DMS 273 (cell line): ENCODE results near the gene MLYCD.
A peak's percentile ranks its signal among the peaks of the same experiment; 100 is the strongest.

Source experiments
- DNase-seq: peaks from one replicate; lab custom pipeline; 2025; ENCODE audit not compliant: unreplicated experiment; lab: John Stamatoyannopoulos, UW

The MLYCD gene

DNA sequence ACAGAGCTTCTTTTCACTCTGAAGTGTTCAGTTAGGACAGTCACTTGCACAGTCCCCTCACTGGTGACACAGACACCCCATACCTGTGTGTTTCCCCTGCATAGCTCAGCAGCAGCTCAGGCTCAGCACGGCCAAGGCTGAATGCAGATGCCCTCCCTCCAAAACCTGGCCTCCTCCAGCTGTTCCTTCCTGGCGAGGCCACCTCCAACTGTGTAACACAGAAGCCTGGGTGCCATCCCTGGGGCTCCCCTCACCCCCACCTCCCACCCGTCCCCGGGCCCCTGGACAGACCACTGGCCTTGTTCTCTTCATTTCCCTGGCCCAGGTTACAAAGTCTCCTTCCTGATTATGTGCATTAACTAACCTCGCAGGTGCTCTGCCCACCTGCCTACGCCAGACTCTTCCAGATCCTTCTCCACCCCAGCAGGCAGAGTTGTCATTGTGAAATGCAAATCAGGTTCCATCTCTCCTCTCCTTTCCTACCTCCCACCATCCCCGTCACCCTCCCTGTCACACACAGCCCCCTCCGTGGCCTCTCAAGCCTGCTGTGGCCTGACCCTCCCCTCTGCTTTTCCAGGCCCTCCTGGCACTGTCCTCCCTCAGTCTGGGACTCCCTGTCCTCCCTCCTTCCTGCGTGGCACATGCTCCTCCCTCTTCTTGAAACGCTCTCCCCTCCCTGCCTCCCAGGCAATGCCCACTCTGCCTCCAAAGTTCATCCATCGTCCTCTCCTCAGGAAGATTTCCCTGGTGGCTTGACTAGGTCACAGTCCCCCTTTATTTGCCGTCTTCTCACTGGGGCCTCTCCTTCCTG is 26.4 kb downstream of the MLYCD start:
- DNase-seq, result no peak

DNA sequence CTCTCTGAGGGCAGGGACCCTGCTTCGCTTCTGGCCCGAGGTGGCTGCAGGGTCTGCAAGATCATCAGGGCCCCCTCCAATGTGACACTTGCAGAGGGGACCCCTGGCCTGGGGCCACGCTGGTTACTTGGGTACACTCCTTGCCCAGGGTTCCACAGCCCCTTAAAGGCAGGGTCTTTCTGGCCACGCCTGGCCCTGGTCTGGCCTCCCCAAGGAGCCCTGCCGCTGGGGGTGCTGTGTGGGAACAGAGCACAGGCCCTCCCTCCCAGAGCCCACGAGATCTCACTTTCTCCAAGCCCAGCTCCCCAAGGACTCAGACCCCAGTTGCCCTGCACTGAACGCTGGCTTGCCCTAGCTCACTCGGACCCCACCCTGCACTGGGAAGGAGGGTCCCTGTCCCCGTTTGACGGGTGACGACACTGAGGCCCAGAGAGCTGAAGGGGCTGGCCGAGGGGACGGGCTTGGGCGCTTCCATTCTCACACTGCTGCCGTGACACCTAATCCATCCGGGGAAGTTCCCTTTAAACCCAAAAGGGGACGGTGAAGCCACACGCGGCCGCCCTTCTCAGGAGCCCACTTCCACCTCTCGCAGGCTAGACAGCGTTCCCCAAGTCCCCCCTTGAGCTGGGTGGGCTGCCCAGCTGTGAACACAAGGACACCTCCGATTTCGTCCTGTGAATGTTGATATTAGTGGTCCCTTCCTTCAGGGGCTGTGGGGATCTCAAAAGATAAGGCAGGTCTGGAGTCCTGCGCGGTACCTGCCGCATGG is 27.2 kb downstream of the MLYCD start:
- no peak for DNase-seq

DNA sequence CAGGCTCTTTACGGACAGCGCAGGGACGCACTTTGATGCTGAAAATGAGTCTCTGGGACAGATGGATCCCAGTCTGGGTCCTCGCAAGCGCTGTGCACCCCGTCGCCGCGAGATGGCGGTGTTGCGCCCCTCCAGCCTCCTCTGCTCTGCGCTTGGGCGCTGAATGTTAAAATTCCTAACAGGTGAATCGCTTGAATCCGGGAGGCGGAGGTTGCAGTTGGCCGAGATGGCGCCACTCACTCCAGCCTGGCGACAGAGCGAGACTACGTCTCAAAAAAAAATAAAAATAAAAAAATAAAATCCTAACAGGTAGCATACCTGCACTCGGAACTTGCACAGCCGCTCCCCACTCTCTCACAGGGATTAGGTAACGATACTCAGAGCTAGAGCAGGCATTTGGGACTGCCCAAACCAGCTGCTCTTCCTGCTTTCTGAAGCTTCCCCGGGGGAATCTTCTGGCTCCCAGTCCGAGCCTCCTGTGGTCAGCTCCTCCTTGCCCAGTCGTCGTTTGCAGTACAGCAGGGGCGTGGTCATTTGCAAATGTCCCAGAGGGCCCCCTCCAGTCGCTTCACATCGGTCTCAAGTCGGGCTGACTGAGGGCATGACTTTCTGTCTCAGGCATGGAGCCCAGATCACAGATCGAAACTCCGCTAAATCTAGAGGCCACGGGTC is 27.9 kb downstream of the MLYCD start:
- DNase-seq, result peak; percentile 85

DNA sequence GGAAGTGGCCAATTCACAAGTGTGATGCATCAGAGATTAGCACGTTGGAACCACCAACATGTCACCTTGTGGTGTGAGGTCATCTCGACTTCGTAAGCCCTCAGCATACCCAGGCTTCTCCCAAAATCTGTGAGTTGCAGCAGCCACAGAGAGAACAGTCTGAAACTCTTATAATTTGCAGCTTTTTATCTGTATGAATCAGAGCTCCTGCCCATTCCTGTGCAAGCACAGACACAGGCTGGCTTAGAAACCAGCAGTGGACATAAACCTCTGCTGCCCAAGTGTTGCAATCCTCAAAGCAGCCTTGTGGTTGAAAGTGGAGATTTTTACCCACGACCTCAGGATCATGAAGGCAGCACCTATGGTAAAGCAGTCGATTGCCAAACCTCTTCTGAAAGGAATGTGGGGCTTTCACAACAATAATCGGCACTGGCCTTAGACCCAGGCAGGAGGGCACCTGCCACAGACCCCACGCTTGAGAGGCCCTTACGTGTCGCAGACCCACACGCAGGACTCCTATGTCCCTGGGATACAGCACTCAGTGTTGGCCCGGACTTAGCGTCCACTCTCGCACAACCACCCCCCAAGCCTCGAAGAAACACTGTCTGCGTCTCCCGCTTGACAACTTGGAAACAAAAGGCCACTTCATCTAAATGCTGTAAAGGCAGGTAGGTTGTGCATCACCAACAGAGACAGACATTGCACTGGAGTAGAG is 29.6 kb downstream of the MLYCD start:
- DNase-seq, result no peak

DNA sequence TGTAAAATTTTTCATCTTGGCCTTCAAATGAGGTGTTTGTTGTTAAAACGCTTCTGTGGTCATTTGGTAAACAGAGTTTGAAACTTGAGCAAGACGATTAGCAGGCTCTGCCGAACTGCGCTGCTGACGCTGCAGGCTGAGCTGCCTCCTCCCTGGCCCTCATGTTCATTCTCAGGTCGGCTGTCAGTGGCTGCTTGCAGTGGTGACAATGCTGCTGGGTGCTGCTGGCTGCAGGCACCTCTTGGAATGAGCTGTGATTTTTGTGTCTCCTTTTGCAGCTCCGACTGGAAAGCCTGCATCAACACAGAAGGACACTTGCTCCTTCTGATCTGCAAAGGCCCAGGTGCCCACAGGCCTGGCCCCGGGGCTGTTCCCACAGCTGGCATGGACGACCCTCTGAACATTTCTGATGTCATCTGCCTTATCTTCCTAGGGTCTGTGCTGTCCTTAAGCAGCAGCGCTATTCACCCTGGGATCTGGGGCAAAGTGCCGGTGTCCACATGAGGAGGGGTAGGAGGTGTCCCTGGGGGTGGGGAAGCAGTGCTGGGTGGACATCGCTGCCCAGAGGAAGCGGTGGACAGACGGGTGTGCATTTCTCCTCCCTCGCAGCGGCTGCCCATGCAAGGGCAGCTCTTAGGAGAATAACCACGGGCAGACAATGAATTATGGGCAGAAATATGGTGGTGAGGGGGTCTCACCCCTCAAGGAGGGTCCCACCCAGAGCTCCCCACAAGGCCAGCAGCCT is 31.1 kb downstream of the MLYCD start:
- no peak for DNase-seq

DNA sequence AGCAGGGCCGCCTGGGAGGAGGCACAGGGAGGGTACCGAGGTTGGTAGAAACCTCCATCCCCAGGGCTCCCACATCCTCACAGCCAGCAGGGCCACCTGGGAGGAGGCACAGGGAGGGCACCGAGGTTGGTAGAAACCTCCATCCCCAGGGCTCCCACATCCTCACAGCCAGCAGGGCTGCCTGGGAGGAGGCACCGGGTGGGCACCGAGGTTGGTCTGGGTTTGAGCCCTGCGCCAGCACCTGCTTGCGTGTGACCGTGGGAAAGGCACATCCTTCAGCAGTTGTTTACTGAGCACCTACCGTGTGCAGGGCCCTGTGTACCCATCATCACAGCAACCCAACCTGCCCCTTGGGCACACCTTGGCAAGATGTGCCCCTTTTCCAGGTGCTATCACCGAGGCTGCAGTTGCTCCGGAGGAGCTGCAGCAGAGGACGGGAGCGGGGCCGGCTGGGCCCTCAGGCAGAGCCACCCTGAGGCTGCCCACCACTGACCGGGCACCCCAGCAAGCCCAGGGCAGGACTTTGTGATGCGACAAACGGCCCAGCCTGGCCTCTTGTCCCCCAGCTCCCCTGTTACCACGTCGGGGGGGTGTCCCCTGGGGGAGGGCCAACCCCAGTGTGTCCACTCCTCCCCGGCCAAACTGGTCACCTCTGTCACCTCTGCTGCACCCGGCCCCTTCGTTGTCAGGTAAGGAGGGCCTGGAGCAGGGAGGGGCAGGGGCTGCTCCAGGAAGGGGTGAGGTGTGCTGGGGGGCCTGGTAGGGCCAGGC is 32.0 kb downstream of the MLYCD start:
- no peak for DNase-seq

DNA sequence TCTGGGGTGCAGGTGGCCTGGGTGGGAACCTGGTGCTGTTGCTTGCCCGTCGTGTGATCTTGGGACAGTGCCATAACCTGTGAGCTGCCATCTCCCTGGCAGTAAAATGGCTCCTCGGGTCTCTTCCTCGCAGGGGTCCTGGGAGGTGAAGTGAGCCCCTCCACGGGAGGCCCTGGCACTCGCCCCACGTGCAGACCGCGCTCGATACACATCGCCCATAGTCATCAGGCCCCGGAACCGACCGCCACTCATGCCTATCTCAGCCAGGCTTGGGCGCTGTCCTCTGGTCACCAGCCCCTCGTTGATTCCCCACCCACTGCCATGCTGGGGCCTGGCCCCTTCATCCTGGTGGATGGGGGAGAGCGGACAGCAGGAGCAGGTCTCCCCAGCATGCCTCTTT is 32.6 kb downstream of the MLYCD start:
- no peak for DNase-seq

DNA sequence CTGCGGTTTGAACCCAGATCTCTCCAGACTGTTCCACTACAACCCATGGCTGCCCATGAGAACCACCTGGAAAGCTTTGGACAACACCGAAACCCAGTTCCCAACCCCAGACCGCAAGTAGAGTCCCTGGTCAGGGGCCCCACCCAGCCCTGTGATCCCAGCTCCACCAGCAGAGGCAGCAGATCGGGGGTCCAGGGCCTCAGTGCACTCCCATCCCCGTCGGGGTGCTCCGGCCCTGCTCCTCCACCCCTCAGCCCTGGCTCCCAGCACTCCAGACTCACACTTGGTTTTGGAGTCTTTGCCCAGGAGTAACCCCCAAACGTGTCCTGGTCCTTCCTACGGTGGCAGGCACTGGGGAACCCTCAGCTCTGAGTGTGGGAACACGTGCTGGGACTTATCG is 33.4 kb downstream of the MLYCD start:
- DNase-seq, result no peak

DNA sequence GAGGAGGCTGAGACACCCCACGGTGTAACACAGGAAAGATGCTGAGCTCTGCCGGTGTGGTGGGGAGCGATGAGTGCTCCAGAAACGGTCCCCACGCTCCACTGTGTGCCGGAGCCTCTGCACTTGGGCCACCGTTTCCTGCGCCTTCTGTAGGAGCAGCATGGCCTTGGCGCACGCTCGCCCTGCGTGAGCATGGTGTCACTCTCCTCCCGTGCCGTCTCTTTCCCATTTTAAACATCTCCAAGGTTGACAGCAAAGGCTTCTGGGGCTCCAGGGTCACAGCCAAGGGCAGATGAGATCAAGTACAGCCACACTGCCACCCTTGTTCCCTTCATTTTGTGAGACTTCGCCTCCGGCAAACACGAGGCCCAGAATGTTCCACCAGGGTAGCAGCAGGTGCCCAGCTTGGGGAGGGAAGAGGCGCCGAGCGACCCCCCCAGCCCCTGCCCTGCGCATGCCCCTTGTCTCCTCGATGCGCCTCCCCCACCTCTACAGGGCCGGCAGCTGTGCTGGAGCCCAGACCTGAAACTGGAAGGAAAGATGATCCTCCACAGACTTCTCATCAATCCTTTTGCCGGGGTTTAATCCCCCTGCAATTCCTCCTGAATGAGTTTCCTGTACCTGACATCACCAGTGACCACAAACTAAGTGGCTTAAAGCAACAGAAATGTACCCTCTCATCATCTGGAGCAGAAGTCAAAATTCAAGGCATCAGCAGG is 34.2 kb downstream of the MLYCD start:
- DNase-seq, result peak; percentile 30

DNA sequence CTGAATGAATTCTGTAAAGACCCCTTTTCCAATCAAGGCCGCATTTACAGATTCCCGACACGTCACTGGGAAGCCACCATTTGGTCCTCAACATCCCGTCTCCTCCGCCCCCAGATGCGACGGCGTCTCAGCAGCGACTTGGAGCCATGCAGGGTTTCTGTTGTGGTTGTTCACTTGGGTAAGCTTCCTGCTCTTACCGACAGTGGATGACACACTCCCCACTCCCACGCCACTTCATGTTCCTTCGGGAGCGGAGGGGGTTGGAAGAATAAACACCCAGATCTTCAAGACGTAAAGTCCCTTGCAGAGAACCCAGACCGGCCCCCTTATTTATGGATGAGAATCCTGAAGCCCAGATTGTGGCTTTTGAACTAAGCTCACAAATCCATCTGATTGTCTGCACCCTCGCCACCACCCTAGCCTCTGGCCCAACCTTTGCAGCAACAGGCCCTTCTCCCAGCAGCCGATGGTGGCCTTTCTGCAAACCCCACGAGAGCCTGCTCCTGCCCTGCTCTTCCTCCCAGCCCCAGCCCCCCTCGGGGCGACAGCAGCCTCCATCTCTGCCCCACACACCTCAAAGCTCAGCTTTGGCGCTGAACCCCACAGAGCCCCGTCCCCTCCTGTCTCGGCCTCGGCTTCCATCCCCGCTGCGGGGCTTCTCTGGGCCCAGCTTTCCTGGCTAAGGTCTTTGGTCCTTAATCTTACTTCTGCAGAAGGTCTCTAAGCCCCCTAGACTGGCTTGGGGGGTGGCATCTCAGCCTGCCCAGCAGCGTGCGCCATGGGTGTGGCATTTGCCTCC is 35.2 kb downstream of the MLYCD start:
- no peak for DNase-seq

DNA sequence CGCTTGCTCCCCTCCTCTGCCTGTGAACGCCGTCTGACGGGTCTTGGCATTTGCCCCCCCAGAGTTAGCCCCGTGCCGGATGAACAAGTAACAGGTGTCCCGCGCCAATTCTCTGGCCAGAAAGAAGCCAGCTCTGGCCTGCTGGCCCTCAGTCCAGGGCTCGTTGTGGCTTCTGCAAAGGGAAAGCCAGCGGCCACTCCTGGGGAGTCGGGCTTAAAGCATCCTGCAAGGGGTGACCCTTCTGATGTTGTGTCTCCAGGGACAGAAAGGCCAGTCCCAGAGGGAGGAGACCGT is 35.7 kb downstream of the MLYCD start:
- peak; percentile 36 for DNase-seq

DNA sequence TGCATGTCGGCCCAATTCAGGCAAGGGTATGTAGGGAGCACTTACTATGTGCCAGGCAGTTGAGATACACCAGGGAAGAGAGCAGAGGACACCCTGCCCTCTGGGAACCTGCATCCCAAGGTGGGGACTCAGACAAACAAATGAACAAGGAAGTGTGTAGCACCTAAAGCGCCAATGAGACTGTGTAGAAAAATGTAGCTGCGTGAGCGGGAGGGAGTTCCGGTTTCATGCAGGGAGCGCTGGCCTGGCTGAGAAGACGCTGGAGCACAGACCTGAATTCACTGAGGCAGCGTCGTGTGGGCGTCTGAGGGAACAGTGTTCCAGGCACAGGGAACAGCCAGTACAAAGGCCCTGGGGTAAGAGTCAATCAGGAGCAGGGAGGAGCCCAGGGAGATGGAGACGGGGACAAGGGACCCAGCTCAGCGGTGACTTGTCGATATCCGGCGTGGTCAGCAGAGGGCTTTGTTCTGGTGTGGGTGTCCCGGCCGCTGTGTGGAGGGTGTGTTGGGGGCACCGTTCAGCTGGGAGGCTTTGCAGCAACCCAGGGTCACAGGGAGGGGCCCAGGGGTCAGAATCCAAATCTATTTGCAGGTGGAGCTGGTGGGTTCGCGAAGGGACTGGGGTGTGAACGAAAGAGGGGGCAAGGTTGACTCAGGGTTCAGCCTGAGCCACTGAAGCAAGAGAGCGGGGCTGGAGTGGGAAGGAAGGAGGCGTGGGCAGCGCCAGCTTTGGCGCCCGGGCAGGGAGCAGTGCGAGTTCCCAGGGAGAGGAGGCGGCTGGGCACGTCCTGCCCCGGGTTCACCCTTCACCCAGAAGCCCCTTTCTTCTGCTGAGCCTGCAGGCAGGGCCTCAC is 36.3 kb downstream of the MLYCD start:
- DNase-seq, result no peak

DNA sequence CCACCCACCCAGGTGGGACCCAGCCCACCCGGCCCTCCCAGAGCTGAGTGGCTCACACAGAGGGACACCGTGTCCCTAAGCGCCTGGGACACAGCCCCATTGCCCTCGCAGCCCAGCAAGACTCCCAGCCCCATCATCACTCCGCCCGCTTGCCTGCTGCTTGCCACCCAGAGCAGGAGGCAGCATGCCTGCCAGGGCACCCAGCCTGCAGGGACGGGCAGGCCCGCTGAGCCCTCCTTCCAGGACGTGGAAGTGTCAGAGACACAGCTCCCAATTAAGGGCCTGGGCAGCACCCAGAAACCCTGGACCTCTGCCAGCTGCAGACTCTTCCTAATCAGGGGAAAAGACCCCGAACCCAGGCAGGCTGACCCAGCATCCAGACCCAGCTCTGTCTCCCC is 36.9 kb downstream of the MLYCD start:
- no peak for DNase-seq

DNA sequence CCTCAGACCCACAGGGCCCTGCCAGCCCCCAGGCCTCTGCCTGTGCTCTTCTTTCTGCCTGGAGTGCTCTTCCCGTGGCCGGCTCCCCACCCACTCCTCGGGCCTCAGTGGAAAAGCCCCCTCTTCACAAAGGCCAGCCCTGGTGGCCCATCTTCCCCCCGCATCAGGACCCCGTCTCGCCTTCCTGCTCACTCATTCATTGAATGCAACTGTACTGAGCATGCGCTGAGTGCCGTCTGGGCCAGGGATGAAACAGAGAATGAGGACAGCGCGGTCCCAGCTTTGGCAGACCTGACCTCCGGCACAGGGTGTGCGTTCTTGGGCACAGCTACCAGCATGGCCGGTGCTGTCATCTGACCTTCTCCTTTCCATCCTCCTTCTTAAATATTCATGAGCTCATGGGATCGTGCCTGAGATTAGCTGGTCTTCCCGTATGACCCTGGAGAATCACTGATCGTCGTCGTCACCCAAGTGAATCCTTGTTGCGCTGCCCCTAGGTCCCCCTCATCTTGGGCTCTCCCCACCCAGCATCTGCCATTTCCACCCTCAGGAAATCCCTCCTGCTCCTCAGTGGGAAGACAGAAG is 37.8 kb downstream of the MLYCD start:
- DNase-seq, result no peak

DNA sequence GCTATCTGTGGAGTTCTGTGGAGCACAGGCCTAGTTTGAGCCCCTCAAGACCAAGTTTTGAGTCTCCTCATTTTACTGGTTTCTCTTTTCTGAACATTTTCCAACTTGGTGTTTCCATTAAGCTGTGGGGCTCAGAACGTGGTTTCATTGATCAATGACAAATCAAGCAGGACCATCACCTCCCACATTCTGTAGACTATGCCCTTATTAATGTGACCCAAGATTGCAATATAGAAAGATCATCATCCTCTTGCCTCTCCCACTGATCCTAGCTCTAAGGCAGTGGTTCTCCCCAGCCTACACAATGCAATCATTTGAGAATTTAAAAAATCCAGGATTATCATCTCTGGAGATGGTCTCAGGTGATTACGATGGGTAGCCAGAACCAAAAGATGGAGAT is 38.4 kb downstream of the MLYCD start:
- no peak for DNase-seq

DNA sequence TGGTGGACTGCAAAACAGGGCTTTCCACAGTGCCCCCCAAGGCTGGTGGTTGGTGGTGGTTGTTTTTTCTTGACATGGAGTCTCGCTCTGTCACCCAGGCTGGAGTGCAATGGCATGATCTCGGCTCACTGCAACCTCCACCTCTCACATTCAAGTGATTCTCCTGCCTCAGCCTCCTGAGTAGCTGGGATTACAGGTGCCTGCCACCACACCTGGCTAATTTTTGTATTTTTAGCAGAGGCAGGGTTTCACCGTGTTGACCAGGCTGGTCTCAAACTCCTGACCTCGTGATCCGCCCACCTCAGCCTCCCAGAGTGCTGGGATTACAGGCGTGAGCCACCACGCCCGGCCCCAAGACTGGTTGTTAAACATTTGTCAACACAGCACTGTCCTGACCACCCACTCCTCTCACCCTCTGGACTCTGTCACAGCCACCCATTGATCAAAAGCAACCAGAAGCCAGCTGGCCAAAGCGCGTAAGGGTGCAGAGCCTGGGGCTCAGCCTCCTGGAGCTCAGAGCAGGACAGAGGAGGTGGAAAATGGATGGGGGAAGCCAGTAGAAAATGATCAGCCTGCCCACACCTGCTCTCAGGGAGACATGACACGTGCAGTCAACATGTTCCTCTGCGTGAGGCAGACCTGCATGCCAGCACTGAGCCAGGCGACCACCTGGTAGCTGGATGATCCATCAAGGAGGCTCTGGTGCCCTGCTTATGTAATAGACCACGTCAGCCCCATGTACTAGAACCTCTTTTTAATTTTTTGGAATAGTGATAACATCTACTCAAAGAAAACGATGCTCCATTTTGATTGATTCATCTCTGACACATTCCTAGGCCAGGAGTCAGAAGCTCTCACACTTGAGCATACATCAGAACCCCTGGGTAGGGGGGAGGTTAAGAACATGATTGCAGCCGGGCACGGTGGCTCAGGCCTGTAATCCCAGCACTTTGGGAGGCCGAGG is 39.3 kb downstream of the MLYCD start:
- DNase-seq, result no peak
